ENCODE measurements around the gene CX3CL1. TPM values are rescaled to one million over a fixed set of nuclear protein-coding genes. Genes with fewer than 3 reads are reported as not detected.
"Not testable (repeated sequence)": the region's sequence is repeated elsewhere in the genome, so short reads cannot be mapped to it uniquely, and the experiment has no call there.

The CX3CL1 gene
- total and polyA plus RNA-seq, 9 of the 15 experiments (the other 6 are each of a cell fraction or from before 2014, with no cell fraction given) = 0.09 TPM; not detected in 8

DNA sequence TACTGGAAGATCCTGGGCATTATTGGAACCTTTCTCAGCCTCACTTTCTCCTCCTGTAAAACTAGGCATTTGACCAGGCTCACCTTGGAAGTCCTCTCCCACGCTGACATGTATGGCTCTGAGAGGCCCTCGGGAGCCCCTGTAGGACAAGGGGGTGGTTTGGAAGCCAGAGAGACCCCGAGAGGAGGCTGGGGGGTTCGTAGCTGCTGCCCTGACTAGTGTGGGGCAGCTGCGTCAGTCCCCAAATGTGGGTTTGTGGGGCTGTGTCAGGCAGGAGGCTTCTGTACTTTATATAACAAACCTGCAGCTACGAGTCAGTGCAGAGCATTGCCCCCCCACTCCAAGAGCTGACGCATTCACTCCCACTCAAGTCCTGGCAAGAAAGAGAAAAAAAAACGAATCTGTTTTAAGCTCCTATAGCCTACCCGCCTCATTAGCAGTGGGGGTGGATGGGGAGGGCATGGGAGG, 1.8 kb downstream of the CX3CL1 start (continued):
- TF ChIP-seq, protein P1, sequence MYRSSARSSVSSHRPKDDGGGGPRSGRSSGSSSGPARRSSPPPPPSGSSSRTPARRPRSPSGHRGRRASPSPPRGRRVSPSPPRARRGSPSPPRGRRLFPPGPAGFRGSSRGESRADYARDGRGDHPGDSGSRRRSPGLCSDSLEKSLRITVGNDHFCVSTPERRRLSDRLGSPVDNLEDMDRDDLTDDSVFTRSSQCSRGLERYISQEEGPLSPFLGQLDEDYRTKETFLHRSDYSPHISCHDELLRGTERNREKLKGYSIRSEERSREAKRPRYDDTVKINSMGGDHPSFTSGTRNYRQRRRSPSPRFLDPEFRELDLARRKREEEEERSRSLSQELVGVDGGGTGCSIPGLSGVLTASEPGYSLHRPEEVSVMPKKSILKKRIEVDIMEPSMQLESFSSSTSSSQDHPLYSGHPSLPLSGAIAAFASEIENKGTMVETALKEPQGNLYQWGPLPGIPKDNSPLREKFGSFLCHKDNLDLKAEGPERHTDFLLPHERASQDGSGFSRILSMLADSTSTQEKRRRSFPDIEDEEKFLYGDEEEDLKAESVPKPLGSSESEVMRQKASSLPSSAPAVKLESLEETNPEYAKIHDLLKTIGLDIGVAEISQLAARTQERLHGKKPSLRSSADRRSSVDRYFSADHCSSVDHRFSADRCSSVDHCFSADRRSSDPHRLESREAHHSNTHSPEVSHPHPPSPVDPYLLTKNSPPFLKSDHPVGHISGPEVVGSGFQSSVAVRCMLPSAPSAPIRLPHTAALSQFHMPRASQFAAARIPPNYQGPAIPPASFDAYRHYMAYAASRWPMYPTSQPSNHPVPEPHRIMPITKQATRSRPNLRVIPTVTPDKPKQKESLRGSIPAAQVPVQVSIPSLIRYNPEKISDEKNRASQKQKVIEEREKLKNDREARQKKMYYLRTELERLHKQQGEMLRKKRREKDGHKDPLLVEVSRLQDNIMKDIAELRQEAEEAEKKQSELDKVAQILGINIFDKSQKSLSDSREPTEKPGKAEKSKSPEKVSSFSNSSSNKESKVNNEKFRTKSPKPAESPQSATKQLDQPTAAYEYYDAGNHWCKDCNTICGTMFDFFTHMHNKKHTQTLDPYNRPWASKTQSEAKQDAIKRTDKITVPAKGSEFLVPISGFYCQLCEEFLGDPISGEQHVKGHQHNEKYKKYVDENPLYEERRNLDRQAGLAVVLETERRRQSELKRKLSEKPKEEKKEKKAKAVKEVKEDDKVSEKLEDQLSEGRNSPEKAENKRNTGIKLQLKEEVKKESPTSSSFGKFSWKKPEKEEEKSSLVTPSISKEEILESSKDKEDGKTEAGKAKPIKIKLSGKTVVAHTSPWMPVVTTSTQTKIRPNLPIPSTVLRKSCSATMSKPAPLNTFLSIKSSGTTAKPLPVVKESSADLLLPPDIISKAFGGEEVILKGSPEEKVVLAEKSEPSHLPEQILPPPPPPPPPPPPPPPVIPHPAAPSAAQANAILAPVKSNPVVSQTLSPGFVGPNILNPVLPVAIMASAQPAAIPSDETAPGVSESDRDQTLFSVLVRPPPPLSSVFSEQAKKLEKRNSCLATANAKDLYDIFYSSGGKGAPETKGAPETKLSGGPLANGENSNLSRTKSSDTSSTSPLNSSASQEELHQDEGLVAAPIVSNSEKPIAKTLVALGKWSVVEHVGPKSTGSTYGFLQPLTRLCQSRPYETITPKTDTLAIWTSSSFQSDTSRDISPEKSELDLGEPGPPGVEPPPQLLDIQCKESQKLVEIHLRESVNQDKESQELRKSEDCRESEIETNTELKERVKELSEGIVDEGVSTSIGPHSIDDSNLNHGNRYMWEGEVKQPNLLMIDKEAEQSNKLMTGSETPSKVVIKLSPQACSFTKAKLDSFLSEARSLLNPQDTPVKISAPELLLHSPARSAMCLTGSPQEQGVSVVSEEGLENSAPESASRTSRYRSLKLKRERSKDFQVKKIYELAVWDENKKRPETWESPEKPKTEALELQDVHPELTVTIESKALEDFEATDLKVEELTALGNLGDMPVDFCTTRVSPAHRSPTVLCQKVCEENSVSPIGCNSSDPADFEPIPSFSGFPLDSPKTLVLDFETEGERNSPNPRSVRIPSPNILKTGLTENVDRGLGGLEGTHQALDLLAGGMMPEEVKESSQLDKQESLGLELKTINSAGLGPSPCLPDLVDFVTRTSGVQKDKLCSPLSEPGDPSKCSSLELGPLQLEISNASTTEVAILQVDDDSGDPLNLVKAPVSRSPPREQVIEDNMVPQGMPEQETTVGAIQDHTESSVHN (IDR thresholded peaks at IDR 0.05; ENCODE audit: borderline replicate concordance in 1 of 2, low read depth in 1 of 2) = no peak
- 0 out of 2 replicates have a peak, but pooled peaks have one; percentile 15 for TF ChIP-seq ZNF384 (IDR thresholded peaks at IDR 0.05; ENCODE audit: low read depth, low read length)
- TF ChIP-seq EGR1 (conservative IDR thresholded peaks at IDR 0.05) = peak; percentile 30; the same call in 1 of the 2 replicates
- TF ChIP-seq ETS2 (tag; IDR thresholded peaks at IDR 0.05; ENCODE audit: borderline replicate concordance, poor library complexity, severe bottlenecking) = no peak

DNA sequence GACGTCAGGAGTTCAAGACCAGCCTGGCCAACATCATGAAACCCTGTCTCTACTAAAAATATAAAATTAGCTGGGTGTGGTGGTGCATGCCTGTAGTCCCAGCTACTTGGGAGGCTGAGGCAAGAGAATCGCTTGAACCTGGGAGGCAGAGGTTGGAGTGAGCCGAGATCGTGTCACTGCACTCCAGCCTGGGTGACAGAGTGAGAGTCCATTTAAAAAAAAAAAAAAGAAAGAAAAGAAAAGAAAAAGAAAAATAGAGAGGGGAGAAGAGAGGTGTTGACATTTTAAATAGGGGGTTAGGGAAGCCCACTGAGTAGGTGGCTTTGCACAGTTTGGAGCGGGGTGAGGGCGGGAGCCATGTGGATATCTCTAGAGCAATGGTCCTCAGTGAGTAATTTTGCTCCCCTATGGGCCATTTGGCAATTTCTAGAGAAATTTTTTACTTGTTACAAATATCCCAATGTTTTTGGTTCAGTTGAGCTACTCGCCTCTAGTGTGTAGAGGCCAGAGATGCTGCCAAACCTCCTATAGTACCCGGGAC, 2.7 kb downstream of the CX3CL1 start:
- peaks cover 2 to 49% of the 10 kb centered on the region in 2 experiments; a peak in 4 of 5 replicates for H3K27me3 ChIP-seq (ENCODE audit: control insufficient read depth in 2 of 2, insufficient read depth in 2 of 2, low read length in 2 of 2)
- H3K79me2 ChIP-seq (ENCODE audit: control insufficient read depth, insufficient read depth, low read length); H3K4me1 ChIP-seq (replicated peaks in 1 of 2; ENCODE audit: control insufficient read depth in 2 of 2, insufficient read depth in 2 of 2, low read length in 2 of 2); in situ Hi-C loops (cut with MboI); H3K9me3 ChIP-seq (replicated peaks; ENCODE audit: control insufficient read depth, insufficient read depth, low read depth, low read length); DNase-seq (ENCODE audit: extremely low read depth in 1 of 4, low spot score in 3 of 4); ATAC-seq; intact Hi-C loops (cut with micrococcal nuclease); H3K9me1 ChIP-seq (ENCODE audit: control insufficient read depth, insufficient read depth, low read length); H2AFZ ChIP-seq (ENCODE audit: low read depth, low read length); H3K36me3 ChIP-seq (ENCODE audit: control insufficient read depth, insufficient read depth, low read length); H3K9ac ChIP-seq (ENCODE audit: insufficient read depth in 1 of 2, low read depth in 2 of 2, low read length in 2 of 2); H3K27ac ChIP-seq (ENCODE audit: extremely low read depth, low read depth, low read length); POLR2A ChIA-PET; FAIRE-seq; CTCF ChIA-PET (ENCODE audit: low intra/inter-chr PET ratio); H4K20me1 ChIP-seq (replicated peaks; ENCODE audit: control insufficient read depth, insufficient read depth, low read length); H3K4me3 ChIP-seq; BruUV-seq (replicated peaks); H3K4me2 ChIP-seq (ENCODE audit: insufficient read depth, low read length): not testable (repeated sequence)
- 2% methylated on average over 8 of the region's 8 CpGs for WGBS (ENCODE audit: insufficient coverage, low coverage, missing lambda C conversion rate)

Data from K562 (cell line).